K562 (cell line): ENCODE results near the gene RPS6KA4. TPM values are rescaled to one million over a fixed set of nuclear protein-coding genes. Genes with fewer than 3 reads are reported as not detected.

Experiments
- ASH1L ChIP-seq: fragments of 450-650 bp; IDR thresholded peaks from 2 replicates; pipeline ENCODE4 v1.6.1; 2018; ENCODE audit warnings: borderline replicate concordance, mild to moderate bottlenecking, low read depth; ENCODE audit not compliant: partially characterized antibody
- FIP1L1 ChIP-seq: fragments of 200-400 bp; formaldehyde crosslinking; IDR thresholded peaks from 2 replicates; pipeline ENCODE4 v1.6.1; 2018; ENCODE audit warnings: mild to moderate bottlenecking, low read depth, low read length; ENCODE audit not compliant: poor library complexity, severe bottlenecking
- HEY1 ChIP-seq: fragments of 250-450 bp; sonication (Bioruptor Pico); IDR thresholded peaks from 2 replicates; pipeline ENCODE4 v1.5.0; 2020; ENCODE audit warnings: mild to moderate bottlenecking, moderate library complexity, borderline replicate concordance
- IRF2 ChIP-seq: sonication (generic); formaldehyde crosslinking; IDR thresholded peaks from 2 replicates; pipeline ENCODE4 v1.8.1; 2022; ENCODE audit warnings: mild to moderate bottlenecking, missing genetic modification reagents
- MCM7 ChIP-seq, 2 experiments: fragments of 450-650 bp; IDR thresholded peaks; 2 replicates each; pipeline ENCODE4 v1.6.1; 2016 to 2018
- NR4A1 ChIP-seq, 2 experiments: fragments of 250-450 bp in 1 of 2; fragments of 450-650 bp in 1 of 2; sonication (Bioruptor Pico) in 1 of 2; IDR thresholded peaks; 2 replicates each; pipeline versions ENCODE4 v1.4.0 to v1.6.1; 2016 to 2020; ENCODE audit warnings: mild to moderate bottlenecking in 2 of 2, missing compliant biosample characterization in 1 of 2, missing genetic modification characterization in 1 of 2, moderate library complexity in 1 of 2
- POLR2A ChIP-seq: fragments of 450-650 bp; conservative IDR thresholded peaks from 2 replicates; pipeline ENCODE4 v1.6.1; 2016
- PTTG1 ChIP-seq: fragments of 450-650 bp; IDR thresholded peaks from 2 replicates; pipeline ENCODE4 v1.6.1; 2016; ENCODE audit warnings: low read depth, mild to moderate bottlenecking, missing genetic modification characterization, missing compliant biosample characterization
- RBFOX2 ChIP-seq: fragments of 200-400 bp; formaldehyde crosslinking; IDR thresholded peaks from 2 replicates; pipeline ENCODE4 v1.6.1; 2017; ENCODE audit warnings: low read depth, mild to moderate bottlenecking, low read length, moderate library complexity
- TCF7L2 ChIP-seq: fragments of 150-350 bp; IDR thresholded peaks from 2 replicates; pipeline ENCODE4 v1.6.1; 2016; ENCODE audit warnings: low read depth, mild to moderate bottlenecking, low read length, moderate library complexity
- TGIF2 ChIP-seq: sonication (generic); formaldehyde crosslinking; IDR thresholded peaks from 2 replicates; pipeline ENCODE4 v1.8.1; 2022; ENCODE audit warnings: mild to moderate bottlenecking, missing genetic modification reagents, moderate library complexity
- ZBTB7A ChIP-seq: IDR thresholded peaks from 2 replicates; pipeline ENCODE4 v1.6.1; 2011; ENCODE audit warnings: low read depth, mild to moderate bottlenecking, low read length, moderate library complexity, borderline replicate concordance; ENCODE audit not compliant: control insufficient read depth
- ZFPM2 ChIP-seq: fragments of 250-450 bp; sonication (Bioruptor Pico); IDR thresholded peaks from 2 replicates; pipeline ENCODE4 v1.5.1; 2022; ENCODE audit warnings: mild to moderate bottlenecking
- ZNF830 ChIP-seq: fragments of 250-450 bp; sonication (Bioruptor Pico); IDR thresholded peaks from 2 replicates; pipeline ENCODE4 v1.5.0; 2021; ENCODE audit warnings: mild to moderate bottlenecking
- ZSCAN29 ChIP-seq: fragments of 450-650 bp; IDR thresholded peaks from 2 replicates; pipeline ENCODE4 v1.6.1; 2017
- polyA plus RNA-seq, 8 experiments: library from polyadenylated mRNA; depleted of rRNA in 4 of 8; stranded (reverse) in 5 of 8; unstranded in 3 of 8; fragments of >200 nt; fragmentation: Nextera tagmentation in 2 of 8; fragmentation: Illumina TruSeq in 1 of 8; extraction: Ambion mirVana in 2 of 8; extraction: Trizol in 1 of 8; gene quantifications; 2 replicates each; pipeline versions ENCODE4 v1.2.1 to v1.2.3, GENCODE V29; 2011 to 2014; ENCODE audit warnings: inconsistent platforms in 1 of 8, missing spikeins in 1 of 8
- total RNA-seq, 7 experiments: library from RNA; depleted of rRNA in 6 of 7; stranded (reverse); fragments of >200 nt in 6 of 7; fragmentation: Illumina TruSeq in 2 of 7; extraction: Trizol in 2 of 7; gene quantifications; 2 replicates each; pipeline versions ENCODE4 v1.2.1 to v1.2.3, GENCODE V29; 2011 to 2021; ENCODE audit warnings: low replicate concordance in 1 of 7
- TF ChIP-seq, protein P1 (sequence below): sonication (generic); formaldehyde crosslinking; IDR thresholded peaks from 2 replicates; pipeline ENCODE4 v1.9.0; 2022; ENCODE audit warnings: mild to moderate bottlenecking, missing genetic modification reagents
- TF ChIP-seq, protein P2 (sequence below): fragments of 450-650 bp; IDR thresholded peaks from 2 replicates; pipeline ENCODE4 v1.7.1; 2018; ENCODE audit warnings: mild to moderate bottlenecking, low read depth; ENCODE audit not compliant: partially characterized antibody
- TF ChIP-seq, protein P3 (sequence below): fragments of 450-650 bp; conservative IDR thresholded peaks from 2 replicates; pipeline ENCODE4 v1.6.1; 2016; ENCODE audit warnings: missing genetic modification characterization, low read depth, mild to moderate bottlenecking, control low read depth, missing compliant biosample characterization
- TF ChIP-seq, protein P4 (sequence below): sonication (generic); formaldehyde crosslinking; IDR thresholded peaks from 2 replicates; pipeline ENCODE4 v1.9.0; 2022; ENCODE audit warnings: mild to moderate bottlenecking, missing genetic modification reagents
- TF ChIP-seq, protein P5 (sequence below): sonication (generic); formaldehyde crosslinking; IDR thresholded peaks from 2 replicates; pipeline ENCODE4 v1.8.0; 2022; ENCODE audit warnings: missing genetic modification reagents, mild to moderate bottlenecking, moderate library complexity, borderline replicate concordance

The RPS6KA4 gene
- total and polyA plus RNA-seq, 9 of the 15 experiments (the other 6 are each of a cell fraction or from before 2014, with no cell fraction given) = 0.15 to 23.8 (median 9.8) TPM

DNA sequence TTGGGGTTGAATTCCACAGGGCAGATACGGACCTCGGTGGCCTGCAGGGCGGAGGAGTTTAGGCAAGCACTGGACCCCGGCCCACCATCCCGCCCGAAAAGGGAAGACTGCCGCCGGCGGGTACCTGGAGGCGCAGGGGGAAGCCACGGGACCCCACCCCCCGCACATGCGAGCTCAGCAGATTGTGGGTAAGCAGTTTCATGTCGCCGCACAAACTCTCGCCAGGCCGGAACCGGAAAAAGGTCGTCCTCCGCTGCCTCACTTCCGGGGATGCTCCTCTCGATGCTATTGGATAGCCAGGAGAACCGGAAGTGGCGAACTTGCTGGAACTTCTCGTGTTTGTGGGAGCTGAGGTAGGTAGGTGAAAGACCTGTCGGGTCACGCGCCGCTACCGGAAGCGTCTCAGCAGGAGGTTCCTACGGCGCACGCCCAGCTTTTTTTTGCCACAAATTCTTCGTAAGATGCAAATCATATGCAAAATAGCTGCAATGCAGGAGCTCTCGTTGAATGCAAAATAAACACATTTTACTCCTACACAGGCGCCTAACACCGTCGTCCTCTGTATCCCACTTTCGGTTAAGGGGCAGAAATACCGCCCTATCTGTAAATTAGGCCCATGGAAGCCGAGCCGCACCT lies 41.5 kb upstream of the RPS6KA4 start, which contains the start of gene TRMT112 (continued):
- TF ChIP-seq, protein P1, sequence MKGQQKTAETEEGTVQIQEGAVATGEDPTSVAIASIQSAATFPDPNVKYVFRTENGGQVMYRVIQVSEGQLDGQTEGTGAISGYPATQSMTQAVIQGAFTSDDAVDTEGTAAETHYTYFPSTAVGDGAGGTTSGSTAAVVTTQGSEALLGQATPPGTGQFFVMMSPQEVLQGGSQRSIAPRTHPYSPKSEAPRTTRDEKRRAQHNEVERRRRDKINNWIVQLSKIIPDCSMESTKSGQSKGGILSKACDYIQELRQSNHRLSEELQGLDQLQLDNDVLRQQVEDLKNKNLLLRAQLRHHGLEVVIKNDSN (CRISPR knock-in tag) = peak; percentile 91
- TF ChIP-seq IRF2 (no peak), FIP1L1 (no peak), RBFOX2 (peak; percentile 90), PTTG1 (tag) (no peak), NR4A1 (CRISPR knock-in tag; IDR thresholded peaks at IDR 0.05) (no peak), NR4A1 (tag; IDR thresholded peaks at IDR 0.05) (no peak), ZFPM2 (CRISPR knock-in tag) (no peak), ZNF830 (CRISPR knock-in tag) (0 out of 2 replicates have a peak, but pooled peaks have one; percentile 10), TCF7L2 (no peak), ZBTB7A (peak; percentile 65; the same call in 1 of the 2 replicates), HEY1 (CRISPR knock-in tag) (no peak), ZSCAN29 (no peak), ASH1L (peak; percentile 69), MCM7 (IDR thresholded peaks at IDR 0.05) (no peak), POLR2A (peak; percentile 94), TGIF2 (CRISPR knock-in tag) (no peak; the same call in 1 of the 2 replicates)
- TF ChIP-seq, protein P2, sequence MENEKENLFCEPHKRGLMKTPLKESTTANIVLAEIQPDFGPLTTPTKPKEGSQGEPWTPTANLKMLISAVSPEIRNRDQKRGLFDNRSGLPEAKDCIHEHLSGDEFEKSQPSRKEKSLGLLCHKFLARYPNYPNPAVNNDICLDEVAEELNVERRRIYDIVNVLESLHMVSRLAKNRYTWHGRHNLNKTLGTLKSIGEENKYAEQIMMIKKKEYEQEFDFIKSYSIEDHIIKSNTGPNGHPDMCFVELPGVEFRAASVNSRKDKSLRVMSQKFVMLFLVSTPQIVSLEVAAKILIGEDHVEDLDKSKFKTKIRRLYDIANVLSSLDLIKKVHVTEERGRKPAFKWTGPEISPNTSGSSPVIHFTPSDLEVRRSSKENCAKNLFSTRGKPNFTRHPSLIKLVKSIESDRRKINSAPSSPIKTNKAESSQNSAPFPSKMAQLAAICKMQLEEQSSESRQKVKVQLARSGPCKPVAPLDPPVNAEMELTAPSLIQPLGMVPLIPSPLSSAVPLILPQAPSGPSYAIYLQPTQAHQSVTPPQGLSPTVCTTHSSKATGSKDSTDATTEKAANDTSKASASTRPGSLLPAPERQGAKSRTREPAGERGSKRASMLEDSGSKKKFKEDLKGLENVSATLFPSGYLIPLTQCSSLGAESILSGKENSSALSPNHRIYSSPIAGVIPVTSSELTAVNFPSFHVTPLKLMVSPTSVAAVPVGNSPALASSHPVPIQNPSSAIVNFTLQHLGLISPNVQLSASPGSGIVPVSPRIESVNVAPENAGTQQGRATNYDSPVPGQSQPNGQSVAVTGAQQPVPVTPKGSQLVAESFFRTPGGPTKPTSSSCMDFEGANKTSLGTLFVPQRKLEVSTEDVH = peak; percentile 90
- TF ChIP-seq, protein P3, sequence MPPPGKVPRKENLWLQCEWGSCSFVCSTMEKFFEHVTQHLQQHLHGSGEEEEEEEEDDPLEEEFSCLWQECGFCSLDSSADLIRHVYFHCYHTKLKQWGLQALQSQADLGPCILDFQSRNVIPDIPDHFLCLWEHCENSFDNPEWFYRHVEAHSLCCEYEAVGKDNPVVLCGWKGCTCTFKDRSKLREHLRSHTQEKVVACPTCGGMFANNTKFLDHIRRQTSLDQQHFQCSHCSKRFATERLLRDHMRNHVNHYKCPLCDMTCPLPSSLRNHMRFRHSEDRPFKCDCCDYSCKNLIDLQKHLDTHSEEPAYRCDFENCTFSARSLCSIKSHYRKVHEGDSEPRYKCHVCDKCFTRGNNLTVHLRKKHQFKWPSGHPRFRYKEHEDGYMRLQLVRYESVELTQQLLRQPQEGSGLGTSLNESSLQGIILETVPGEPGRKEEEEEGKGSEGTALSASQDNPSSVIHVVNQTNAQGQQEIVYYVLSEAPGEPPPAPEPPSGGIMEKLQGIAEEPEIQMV (tag) = no peak
- TF ChIP-seq, protein P4, sequence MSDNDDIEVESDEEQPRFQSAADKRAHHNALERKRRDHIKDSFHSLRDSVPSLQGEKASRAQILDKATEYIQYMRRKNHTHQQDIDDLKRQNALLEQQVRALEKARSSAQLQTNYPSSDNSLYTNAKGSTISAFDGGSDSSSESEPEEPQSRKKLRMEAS (CRISPR knock-in tag) = peak; percentile 78
- TF ChIP-seq, protein P5, sequence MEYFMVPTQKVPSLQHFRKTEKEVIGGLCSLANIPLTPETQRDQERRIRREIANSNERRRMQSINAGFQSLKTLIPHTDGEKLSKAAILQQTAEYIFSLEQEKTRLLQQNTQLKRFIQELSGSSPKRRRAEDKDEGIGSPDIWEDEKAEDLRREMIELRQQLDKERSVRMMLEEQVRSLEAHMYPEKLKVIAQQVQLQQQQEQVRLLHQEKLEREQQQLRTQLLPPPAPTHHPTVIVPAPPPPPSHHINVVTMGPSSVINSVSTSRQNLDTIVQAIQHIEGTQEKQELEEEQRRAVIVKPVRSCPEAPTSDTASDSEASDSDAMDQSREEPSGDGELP = peak; percentile 35; the same call in 1 of the 2 replicates
